Stimulated activated CD8-positive, alpha-beta memory T cell treated with anti-CD3 and anti-CD28 coated beads, Interleukin-4, amount 100 ng/mL, for 1 hour (primary cell): Measurements from ENCODE around the gene PLD6.
"Not testable (repeated sequence)": the region's sequence is repeated elsewhere in the genome, so short reads cannot be mapped to it uniquely, and the experiment has no call there.

ENCODE experiments used
- DNase-seq, 2 donors: peaks; one replicate each; pipeline ENCODE4 v3.0.0-alpha.2; 2020; ENCODE audit warnings: low read depth in 2 of 2, low spot score in 1 of 2

The PLD6 gene, protein sequence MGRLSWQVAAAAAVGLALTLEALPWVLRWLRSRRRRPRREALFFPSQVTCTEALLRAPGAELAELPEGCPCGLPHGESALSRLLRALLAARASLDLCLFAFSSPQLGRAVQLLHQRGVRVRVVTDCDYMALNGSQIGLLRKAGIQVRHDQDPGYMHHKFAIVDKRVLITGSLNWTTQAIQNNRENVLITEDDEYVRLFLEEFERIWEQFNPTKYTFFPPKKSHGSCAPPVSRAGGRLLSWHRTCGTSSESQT

DNA sequence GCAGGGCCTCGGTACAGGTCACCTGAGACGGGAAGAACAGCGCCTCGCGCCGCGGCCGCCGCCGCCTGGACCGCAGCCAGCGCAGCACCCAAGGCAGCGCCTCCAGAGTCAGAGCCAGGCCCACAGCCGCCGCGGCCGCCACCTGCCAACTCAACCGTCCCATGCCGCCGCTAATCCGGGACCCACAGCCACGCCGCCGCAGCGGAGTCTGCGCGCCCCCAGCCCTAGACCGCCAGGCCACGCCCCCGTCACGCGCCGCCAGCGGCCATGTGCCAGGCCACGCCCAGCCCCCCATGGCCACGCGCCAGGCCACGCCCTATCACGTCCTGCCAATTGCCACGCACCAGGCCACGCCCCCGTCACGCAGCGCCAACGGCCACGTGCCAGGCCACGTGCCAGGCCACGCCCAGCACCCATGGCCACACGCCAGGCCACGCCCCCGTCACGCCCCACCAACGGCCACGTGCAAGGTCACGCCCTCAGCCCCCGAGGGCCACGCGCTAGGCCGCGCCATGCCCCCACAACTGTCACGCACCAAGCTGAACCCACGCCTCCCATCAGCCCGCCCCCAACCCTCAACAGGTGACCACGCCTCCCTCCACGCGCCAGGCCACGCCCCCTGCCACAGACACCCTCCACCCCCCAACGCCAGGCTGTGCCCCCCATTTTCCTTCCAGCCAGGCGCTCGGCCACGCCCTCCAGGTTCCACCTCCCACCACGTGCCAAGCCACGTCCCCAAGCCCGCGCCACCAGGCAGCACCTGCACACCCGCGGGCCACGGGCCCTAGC, at the start of gene PLD6:
Gene PLD6, minus strand, starts transcription at position 210 of the 789 bp plus-strand sequence. Its CDS starts 47 bp downstream, at position 163.
- DNase-seq = peak; percentile 66 to 75

DNA sequence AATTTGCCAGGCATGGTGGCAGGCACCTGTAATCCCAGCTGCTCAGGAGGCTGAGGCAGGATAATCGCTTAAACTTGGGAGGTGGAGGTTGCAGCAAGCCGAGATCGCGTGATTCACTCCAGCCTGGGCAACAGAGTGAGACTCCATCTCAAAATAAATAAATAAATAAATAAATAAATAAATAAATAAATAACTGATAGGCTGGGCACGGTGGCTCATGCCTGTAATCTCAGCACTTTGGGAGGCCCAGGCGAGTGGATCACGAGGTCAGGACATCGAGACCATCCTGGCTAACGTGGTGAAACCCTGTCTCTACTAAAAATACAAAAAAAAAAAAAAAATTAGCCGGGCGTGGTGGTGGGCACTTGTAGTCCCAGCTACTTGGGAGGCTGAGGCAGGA, 49.6 kb upstream of the PLD6 start:
- DNase-seq = not testable (repeated sequence)

DNA sequence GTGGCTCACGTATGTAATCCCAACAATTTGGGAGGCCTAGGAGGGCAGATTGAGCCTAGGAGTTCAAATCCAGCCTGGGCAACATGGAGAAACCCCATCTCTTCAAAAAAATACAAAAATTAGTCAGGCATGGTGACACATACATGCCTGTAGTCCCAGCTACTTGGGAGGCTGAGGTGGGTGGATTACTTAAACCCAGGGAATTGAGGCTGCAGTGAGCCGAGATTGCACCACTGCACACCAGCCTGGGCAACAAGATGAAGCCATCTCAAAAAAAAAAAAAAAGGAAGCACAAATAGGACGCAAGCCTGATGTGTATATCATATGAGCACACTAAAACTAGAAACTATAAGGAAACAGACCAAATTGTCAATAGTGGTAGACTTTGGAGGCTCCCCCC, 47.9 kb upstream of the PLD6 start:
- DNase-seq = no peak

DNA sequence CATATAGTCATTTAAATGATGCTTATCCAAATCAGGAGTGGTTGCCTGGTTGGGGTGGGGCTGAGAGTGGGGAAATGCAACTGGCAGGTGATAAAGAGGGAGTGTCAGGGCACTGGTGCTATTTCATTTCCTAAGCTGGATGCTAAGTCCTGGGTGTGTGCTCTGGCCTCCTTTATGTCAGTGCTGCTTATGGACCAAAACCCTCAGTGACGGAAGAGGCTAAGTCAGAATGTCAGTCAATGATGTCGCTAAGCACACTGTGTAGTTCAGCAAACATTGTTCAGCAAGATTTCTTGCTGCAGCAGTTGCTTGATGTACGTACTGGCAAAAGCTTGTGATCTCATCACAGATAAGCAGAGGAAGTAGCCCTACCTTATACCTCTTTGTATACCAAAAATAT, 47.3 kb upstream of the PLD6 start:
- DNase-seq = no peak

DNA sequence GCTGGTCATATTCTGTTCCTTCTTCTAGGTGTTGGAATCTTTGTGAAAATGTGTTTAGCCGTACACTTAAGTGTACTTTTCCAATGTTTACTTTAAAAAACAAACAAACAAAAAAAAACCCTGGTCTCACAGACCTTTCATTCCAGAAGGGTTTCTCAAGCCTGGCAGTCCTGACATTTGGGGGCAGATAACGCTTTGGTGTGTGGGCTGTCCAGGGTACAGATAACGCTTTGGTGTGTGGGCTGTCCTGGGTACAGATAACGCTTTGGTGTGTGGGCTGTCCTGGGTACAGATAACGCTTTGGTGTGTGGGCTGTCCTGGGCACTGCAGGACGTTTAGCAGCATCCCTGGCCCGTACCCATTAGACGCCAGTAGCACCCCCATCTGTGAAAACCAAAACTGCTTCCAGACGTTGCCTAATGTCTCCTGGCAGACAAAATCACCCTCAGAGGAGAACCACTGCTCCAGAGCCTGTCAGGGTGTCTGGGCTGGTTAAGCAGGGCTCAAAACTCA, 46.1 kb upstream of the PLD6 start:
- DNase-seq = no peak

DNA sequence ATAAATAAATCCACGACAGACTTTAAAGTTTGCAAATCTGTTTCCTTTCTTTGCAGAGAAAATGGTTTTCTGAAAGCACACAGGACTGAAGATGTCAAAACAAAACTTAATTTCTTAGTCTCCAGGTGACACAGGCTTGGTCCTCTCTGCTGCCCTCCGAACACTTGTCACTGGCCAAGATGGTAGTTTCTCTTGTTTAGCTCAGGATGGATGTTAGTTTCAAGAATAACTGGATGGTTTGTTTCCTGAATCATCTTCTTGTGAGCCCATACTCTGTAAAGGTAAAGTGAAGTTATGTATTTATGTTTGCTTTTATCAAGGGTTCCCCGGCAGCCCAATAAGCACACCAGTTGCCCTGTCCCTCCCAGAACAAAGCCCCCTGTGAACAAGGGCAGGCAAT, 40.7 kb upstream of the PLD6 start:
- DNase-seq = no peak

DNA sequence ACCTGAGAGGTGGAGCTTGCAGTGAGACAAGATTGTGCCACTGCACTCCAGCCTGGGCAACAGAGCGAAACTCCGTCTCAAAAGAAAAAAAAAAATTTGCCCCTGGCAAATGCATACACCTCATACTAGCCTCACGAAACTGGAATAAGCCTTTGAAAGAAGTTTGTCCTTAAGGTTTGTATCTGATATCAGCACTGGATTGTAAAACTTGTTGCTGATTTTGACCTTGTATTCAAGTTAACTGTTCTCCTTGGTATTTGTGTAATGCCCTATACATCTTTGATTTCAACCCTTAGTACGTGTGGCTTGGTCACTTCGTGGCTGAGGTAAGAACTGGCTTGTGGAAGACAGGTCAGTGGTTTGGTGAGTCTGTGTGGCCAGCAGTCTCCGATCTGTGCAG, 37.0 kb upstream of the PLD6 start:
- no peak for DNase-seq

DNA sequence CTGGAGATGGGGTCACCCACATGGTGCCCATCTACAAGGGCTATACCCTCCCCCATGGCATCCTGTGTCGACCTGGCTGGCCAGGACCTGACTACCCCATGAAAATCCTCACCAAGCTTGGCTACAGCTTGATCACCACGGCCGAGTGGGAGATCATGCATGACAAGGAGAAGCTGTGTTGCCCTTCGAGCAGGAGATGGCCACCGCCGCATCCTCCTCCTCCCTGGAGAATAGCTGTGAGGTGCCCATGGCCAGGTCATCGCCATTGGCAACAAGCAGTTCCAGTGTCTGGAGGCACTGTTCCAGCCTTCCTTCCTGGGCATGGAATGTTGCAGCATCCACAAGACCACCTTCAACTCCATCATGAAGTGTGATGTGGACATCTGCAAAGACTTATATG, 36.1 kb upstream of the PLD6 start:
- no peak for DNase-seq

DNA sequence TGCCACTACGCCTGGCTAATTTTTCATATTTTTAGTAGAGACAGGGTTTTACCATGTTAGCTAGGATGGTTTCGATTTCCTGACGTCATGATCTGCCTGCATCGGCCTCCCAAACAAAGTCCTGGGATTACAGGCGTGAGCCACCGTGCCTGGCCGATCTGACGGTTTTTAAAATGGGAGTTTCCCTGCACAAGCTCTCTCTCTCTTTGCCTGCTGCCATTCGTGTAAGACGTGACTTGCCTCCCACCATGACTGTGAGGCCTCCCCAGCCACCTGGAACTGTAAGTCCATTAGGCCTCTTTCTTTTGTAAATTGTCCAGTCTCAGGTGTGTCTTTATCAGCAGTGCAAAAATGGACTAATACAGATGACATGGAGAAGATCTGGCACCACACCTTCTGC, 35.5 kb upstream of the PLD6 start:
- DNase-seq = no peak

DNA sequence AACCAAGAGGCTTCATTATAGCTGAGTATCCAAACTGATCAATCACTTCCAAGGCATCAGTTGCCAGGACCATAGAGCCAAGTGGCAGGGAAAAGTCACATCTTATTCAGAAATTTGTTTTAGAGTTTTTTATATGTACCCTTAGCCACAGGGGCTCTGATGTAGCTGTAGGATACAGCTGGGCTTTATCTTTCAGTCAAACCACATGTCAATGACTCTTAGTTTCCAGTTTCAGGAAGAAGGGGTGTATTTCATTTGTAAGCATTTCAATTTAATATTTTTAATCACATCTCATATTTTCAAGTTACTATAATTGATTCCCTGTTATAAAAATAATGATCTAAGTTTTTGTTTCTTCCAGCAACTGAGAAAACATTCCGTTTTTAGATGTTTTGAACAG, 33.7 kb upstream of the PLD6 start:
- DNase-seq = no peak

DNA sequence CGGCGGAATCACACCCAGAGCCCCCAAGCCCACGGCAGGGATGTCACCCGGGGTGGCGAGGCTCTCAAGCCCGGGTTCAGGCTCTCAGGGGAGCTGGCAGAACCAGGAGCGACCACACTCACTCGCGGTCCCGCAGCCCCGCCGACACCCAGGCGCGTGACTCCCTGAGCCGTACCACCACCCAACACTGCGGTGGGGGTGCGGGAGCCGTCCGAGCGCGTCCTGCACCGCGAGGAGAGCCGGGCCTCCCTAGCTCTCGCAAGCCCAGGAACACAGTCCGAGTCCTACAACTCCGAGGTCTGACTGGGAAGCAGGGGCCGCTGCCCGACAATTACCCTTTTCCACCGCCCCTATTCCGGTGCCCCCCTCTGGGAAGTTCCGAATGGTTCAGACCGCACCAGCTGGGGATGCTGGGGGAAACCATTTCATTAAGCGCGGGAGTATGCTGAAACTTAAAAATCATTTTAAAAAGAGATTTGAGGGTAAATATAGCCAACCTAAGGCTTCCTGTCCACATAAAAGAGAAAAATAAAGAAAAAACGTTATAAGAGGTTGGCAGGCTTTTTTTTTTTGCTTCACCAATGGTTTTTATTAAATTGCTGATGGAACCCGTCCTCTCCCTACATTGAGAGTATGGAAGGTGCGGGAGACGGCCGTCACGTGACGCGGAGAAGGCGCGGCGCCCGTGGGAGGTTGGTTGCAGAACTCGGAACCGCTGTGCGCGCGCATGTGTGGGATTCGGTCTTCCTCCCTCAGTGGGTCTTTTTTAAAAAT, 31.1 kb upstream of the PLD6 start, which contains the start of gene FLCN:
Gene FLCN, minus strand, starts transcription at position 143 of the 774 bp plus-strand sequence. CDS start 9,031 bp downstream, outside the sequence.
- DNase-seq = peak; percentile 79 to 81

DNA sequence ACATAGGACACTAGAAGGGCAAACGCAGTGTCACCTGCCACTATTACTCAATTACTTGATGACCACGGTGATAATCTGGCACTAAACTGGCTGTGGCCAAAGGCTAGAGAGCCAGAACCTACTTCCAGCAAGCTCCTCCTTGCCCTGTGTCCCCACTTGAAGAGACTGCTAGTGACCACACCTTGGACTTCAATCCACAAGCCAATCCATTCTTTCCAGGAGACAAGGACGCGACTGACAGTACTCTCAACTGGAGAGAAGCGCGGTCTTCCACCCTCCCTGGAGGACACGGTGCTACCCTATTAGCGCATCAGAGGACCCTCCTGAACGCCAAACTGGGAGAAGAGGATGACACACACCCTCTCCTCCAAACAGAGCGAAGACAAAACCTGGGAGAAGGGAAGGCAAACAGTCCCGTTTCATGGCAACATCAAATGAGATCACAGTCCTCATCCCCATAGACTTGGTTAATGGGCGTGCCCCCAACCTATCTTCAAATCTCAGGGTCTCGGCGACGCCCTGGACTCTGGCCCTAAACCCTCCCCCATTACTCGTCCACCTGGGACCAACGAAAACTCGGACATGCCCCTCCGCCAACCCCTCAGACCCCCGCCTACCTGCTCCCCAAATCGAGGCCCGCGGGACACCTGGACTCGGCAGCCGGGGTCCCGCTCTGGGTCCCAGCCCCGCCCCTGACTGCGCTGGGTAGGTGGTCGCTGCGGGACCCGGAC, 30.3 kb upstream of the PLD6 start:
- no peak for DNase-seq

DNA sequence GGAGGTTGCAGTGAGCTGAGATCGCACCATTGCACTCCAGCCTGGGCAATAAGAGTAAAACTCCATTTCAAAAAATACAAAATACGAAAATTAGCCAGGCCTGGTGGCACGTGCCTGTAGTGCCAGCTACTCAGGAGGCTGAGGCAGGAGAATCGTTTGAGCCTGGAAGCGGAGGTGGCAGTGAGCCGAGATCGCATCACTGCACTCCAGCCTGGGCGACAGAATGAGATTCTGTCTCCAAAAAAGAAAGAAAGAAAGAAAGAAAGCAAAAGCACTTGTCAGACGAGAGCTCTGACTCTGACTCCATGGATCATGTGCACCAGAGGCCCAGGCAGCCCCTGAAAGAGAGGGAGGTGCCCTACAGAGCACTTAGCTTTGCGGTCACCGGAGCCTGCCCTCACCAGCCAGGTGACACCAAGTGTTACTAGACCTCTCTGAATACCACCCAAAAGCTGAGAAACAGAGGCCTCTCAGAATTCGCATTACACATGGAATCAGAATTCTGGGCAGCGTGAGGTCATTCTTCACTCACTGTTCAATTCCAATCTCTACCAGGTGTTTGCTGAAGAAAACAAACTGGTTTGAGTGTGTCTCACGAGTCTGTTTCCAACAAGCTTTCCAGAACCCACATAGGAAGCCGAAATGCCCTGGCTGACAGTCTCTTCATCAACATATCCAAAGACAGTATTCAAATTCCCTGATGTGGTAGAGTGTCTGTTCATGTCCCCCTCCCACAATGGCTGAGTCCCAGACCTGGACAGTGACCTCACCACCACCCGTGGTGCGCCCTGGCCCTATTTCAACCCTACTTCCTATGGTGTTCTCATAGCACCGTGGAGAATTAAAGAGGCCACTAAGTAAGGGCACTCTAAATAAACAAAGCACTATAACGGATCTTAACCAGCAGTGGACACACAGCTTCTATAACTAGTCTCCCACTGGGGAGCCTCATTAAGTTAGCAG, 29.4 kb upstream of the PLD6 start:
- DNase-seq = no peak

DNA sequence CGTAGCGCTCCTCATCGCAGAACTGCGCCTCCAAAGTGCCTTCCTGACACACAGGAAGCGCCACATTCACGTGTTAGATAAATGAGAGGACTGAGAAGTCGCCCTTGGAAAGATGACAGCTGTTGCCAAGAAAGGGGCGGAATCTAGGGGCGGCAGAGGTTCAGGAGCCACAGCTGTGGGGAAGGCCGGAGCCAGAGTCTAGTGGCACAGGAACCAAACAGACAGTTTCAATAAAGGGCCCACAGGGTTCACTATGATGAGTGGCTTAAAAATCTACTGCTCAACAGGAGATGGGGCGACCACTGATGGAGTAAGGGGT, 26.1 kb upstream of the PLD6 start:
- DNase-seq = no peak

DNA sequence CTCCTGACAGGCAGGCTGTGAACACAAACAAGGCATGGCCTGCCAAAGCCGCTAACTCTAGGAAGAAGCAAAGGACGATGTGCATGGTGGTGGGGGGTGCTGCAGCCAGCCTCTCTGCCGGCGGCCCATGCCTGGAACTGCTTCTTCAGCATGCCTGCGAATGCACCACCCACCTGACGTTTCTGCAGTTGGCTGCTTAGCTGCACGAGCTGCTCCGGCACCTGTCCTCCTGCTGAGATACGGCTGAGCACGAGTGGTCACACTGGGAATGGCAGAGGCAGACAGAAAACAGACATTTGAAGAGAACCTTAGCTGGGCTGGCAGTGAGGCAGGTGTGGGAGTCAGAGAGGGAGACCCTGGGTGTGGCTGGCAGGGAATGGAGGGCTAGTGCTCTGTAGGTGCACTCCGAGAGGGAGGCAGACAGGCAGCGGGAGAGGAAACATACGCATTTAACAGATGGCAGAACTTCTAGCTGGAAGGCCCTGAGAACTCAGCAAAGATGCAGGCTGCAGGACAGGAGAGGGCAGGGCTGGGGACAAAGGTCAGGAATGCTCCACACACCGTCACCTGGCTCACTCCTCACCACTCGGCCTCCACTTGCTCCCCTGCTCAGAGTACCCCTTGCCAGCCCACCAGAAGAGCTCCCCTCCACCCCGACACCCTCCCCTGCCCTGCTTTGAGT, 25.6 kb upstream of the PLD6 start:
- no peak for DNase-seq

DNA sequence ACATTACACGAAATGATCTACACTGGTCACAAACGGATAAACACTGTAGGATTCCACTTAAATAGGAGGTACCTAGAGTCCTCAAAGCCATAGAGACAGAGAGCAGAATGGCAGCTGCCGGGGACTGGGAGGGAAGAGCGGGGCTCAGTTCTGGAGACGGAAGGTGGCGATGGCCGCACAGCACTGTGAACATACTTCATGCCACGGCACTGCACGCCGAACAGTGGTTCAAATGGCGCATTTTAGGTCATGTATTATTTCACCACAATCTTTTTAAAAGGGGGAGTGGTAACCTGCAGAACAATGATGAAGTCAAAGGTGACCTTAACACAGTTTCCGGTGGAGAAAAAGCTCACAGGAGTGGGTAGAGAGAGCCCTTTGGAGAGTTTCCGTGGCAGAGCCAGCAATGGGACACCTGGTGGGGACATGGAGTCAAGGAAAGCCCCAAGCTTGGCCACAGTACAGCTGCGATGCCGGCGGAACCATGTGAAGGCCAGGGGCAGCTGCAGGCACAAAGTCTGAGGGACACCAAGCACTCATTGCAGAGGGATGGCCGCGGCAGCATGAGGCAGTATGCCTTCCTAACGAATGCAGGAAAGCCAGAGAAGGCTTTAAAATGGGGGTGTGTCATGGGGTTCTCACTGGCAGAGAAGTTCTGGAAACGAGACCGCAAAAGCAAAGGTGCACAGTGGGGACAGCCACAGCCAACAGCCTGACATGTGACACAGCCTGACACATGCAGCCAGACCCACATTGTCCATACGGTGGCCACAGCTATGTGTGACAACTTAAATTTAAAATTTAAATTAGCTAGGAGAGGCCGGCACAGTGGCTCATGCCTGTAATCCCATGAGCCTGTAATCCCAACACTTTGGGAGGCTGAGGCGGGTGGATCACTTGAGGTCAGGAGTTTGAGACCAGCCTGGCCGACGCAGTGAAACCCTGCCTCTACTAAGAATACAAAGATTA, 23.6 kb upstream of the PLD6 start:
- no peak for DNase-seq

DNA sequence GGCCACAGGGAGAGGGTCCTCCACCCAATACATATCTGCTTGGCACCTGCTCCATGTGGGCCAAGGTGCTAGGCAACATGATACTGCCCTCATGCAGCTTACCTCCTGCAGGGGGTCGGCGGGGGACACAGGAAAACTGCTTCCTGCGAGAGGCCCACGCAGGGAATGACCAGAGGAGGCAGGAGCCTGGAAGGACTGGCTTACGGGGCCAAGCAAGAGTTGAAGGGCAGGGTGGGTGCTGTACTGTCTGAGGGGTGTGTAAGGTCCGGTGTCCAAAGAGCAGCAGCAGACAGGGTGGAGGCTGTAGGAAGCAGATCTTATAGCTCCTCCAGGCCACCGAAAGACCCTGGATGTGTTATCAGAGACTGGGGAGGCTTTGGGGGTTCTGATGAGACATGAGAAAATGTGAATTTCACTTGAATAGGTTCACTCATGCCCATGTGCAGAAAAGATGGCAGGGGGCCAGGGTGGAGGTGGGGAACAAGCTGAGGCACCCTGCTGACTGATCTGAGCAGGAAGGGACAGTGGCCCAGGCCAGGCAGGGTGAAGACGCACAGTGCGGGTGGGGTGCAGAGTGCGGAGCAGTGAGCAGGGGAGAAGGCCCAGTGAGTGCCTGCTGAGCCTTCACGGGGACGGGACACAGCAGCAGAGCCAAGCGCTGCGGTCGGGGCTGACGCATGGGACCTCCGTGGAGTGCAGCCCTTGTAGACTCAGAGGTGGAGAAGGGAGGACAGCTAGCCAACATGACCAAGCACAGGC, 22.6 kb upstream of the PLD6 start:
- no peak for DNase-seq
